Cortex of kidney (tissue), 1 donor: ENCODE measurements around the gene DCLK1.
"Not testable (repeated sequence)": the region's sequence is repeated elsewhere in the genome, so short reads cannot be mapped to it uniquely, and the experiment has no call there.

Source experiments
- DNase-seq: peaks from one replicate; lab custom pipeline; 2025; lab: John Stamatoyannopoulos, UW

DCLK1 gene

DNA sequence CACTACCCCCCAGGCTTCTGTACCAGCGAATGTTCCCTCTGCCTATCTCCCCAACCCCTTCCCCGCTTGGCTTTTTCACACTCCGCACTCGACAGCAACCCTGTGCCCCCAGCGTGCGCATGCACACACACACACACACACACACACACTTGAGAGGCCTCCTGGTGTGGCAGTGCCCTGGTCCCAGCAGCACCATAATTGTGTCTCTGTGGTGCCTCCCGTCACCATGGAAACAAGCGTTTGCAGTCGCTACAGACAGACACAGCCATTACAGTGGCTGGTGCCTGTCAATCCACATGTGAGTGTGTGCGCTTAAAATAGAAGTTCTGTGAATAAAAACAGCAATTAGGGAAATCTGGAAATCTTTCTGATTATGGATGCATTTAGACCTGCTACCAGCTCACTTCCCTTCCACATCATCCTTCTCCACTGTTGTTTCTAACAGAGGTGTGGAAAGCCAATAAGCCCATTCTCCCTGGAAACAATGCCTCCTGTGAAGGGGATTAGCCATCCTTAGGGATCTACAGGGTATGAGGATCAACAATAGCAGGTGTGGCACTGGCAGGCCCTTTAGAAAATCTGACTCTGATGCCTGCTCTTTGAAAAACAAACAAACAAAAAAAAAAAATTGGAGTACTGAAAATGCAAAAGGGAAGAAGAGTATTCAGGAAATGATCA lies 146.3 kb downstream of the DCLK1 start:
- DNase-seq: no peak

DNA sequence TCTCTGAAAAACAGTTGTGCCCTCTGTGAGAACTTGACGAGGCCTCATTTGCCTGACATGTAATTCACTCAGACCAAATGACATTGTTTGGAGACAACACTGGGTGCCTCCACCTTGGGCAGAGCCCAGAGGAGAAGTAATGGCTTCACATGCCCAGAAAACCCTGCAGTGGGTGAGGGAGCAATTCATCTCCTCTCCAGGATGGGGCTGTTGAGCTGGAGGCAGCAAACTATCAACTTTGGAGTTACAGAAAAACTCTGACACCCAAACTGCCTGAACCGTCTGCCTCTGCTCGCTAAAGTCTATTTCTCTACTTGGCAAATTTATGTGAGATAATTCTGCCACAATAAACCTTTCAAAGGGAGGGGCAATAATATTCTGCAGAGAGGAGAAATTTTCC lies 146.9 kb downstream of the DCLK1 start:
- DNase-seq: no peak

DNA sequence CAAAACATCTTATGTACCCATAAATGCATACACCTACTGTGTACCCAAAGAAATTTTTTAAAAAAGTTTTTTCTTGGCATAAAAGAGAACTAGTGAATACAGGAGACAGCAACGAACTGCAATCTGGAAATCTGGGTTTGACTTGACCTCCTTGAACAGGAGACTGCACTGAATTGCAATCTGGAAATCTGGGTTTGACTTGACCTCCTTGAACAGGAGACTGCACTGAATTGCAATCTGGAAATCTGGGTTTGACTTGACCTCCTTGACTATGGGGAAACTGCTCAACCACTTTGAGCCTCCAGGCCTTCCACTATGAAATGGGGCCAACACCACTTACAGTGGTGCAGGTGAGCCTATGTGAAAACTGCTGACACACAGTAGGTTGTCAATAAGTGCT lies 147.5 kb downstream of the DCLK1 start:
- not testable (repeated sequence) for DNase-seq

DNA sequence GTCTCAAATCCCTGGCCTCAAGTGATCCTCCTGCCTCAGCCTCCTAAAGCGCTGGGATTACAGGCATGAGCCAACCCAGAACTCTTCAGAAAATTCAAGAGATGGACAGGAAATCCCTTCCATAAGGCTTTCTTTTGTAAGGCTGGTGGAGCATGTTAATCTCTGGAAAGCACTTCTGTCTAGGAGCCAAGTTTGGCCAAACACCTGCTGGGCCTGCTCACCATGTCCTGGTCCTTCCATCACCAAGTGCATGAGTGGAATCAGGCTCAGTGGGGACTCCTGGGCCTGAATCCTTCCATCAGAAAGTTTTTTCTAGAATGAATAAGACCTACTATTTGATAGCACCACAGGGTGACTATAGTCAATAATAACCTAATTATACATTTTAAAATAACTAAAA lies 148.0 kb downstream of the DCLK1 start:
- no peak for DNase-seq

DNA sequence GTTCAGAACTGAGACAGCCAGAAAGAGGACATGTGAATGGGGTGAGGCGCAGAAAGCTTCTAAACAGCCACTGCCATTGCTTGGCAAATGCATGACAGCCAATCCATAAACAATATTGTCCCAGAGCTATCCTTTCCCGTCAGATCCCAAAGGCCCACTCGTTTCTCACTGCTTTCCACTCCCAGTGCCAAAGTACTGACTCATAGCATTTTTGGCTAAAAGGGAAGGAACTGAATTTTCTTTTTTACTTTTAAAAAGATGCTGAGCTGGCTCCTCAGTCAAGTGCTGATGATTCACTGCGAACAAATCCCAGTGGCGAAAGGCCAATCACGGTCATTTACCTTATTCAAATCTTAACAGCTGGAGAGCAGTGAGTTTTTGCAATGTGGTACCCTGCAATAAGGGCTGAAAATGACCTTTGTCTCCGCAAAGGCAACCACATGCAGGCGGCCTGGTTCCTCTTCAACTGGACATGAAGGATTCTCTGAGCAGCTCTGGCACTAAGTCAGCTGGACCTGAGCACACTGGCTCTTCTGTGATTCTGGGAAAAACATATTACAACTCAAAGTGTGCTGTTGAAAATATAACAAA lies 151.7 kb downstream of the DCLK1 start:
- no peak for DNase-seq

DNA sequence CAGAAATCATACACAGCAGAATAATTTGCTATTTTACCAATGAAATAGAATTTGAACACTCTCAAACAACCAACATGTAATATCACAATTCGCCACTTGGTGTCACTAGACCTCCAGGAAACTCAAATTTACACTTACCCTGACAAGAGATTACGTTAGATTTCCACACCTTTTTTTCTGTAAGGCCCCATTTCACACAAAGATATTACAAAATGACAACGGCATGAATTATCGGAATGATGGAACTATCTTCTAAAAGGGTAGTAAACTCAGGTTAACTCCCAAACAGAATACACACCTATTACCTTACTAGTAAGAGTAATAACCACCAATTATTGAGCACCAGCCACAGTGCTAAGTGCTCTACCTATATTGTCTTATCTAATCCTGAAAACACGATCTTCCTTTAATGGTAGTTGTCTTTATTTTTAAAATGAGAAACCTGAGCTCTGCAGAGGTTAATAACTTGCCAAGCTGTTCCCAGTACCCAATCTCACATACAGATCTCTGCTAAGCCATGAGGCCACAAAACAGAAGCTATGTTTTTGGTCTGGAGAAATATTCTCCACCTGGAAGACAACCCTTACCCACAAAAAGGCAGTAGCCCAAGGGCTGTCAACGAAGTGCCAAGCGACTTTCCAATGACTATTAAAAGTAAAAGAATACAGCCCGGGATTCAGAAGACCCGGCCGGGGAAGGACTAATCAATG lies 152.4 kb downstream of the DCLK1 start:
- DNase-seq: no peak

DNA sequence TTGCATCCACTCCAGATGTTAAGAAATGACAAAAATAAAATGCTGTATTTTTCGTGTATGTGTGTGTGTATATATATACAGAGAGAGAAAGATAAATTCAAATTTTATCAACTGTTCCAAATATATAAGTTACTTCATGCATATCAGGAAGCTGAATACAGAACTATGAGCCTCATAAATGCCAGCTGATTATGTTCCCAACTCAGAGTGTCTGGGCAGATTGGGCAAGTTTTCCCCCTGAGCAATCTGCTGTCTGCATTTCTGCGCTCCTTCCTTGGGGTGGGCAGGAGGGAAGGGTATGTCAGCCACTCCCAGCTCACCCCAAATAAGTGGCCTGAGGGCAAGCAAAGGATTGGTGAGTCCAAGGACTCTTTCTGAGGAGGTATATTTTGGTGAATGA lies 154.1 kb downstream of the DCLK1 start:
- DNase-seq: no peak

DNA sequence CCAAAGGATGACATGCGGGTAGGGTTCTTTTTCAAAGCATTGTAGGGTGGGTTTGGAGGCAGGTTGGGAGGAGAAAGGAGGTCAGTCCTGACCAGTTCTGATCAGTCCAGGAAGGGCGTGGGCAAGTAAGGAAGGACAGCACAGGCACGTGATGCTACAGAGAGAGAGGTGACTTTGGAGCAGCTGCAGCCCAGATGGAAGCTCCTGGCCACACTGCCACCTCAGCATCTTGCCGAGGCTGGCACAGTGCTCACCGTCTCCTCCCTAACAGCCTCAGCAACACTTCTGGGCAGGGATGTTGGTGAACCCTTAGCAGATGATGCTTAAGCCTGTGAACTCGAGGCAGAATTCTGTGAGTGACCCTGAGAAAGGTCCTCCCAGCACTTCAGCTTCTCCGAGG lies 155.1 kb downstream of the DCLK1 start:
- no peak for DNase-seq

DNA sequence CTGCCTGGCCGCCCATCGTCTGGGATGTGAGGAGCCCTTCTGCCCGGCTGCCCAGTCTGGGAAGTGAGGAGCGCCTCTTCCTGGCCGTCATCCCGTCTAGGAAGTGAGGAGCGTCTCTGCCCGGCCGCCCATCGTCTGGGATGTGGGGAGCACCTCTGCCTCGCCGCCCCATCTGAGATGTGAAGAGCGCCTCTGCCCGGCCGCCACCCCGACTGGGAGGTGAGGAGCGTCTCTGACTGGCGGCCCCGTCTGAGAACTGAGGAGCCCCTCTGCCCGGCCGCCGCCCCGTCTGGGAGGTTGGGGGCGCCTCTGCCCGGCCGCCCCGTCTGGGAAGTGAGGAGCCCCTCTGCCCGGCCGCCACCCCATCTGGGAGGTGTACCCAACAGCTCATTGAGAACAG lies 164.2 kb downstream of the DCLK1 start:
- not testable (repeated sequence) for DNase-seq

DNA sequence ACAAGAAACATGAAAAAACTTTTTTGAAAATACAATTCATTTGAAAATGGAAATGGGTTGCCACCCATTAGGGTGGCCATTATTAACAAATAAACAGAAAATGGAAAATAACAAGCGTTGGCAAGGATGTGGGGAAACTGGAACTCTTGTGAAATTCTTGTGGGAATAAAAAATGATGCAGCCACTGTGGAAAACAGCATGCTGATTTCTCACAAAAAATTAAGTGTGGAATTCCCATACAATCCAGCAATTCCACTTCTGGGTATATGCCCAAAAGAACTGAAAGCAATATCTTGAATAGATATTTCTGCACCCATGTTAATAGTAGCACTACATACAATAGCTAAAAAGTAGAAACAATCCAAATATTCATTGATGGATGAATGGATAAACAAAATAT lies 165.2 kb downstream of the DCLK1 start:
- no peak for DNase-seq

DNA sequence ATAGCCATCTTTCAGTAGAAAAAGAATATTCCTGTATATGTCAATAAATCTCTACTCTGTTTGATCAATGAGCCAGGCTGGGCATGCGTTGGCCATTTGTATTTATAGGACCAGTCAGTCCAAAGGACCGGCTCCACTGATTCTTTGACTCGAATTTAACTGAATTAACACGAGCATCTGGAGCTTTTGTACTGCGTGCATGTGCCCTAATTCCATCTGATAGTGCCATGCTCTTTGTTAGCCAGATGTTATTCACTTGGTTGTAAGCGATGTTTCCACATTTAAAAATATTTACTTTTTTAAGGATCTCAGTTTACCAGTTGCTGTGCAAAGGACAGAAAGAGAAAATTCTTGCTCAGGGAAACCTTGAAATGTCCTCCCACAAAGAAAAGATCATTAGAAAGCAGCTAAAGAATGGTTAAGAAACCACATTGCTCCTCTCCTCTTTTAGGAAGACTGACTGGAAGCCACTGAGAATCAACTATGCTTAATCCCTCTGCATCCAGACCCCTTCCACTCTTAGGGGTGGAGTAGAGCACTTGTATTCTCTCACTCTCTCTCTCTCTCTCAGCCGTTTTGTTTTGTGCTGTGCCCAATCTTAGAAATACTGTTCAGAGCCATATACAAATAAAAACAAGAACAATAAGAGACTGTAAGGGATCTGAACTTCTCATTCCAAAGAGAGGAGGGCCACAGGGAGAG lies 165.8 kb downstream of the DCLK1 start:
- DNase-seq: no peak

DNA sequence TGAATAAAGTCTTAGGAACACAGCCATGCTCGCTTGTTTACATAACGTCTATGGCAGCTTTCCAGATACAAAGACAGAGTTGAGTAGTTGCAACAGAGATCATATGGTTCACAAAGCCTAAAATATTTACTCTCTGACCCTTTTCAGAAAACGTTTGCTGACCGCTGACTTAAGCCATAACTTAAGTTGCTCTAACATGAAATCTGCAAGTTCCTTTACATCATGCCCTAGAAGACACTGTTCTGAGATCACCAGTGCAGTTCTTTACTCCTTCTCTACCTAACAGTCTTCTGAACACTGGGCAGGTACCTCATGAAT lies 166.4 kb downstream of the DCLK1 start:
- no peak for DNase-seq

DNA sequence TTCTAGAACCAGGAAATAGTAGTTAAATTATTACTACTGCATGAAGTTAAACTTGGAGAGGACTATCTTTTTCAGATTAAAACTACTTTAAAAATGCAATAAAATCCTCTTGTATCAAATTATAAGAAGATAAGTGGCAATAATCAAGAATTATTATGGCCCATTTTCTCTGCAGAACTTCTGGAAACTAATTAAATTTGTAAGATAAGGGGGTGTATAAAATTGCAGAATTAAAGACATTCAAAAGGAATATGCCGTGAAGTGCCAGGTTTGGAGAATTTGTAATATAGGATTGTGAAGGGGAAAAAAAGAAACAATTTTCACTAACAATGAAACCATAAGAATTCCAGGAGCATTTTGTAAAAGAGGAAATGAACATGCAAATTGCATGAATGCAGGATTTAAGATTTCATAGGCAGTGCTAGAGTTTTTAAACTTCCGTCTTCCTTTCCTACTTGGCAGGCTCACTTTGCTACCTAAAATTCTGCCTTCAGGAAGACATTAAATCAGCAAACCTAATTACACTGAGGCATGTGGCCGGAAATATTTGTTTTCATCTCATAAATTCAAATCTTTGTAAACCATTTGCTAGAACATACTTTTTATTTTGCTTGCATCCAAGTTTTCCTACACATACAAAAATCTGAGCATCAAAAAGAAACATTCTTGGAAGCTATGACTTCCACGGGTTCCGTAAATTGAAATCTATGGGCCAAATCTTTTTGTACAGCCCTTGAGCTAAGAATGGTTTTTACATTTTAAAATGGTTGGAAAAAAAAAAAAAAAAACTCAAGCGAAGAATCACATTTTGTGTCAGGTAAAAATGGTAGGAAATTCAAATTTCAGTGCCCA lies 166.9 kb downstream of the DCLK1 start:
- DNase-seq: no peak

DNA sequence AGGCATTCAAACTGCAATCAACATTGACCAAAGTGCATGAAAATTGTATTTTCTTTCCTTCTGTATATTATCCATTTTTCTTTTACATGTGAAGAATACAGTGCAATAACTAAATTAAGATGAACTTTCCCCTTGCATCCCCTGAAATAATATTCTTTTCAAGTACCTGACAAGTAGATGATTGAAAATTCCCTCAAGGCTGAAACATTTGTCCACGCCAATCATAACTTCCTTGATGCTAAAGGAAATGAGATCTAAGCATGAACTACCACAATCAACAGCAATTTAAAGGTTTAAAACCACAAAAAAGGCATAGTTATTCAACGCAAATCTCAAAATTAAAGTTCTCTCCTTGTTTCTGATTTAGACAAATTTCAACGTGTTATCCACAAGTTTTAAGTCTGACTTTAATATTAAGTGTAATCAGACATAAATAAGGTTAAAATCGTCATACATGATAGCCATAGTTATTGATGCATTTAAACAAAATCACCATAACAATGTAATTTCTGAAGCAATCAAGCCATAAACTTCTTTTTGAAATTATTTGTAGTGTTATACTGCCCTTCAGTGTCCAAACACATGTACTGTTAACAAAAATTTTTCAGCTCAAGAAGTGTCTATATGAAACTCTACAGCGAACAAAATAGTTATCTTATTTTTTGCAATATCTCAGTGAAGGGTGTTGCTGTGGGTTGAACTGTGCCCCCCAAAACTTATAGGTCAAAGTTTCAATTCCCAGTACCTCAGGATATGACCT lies 169.5 kb downstream of the DCLK1 start:
- DNase-seq: no peak

DNA sequence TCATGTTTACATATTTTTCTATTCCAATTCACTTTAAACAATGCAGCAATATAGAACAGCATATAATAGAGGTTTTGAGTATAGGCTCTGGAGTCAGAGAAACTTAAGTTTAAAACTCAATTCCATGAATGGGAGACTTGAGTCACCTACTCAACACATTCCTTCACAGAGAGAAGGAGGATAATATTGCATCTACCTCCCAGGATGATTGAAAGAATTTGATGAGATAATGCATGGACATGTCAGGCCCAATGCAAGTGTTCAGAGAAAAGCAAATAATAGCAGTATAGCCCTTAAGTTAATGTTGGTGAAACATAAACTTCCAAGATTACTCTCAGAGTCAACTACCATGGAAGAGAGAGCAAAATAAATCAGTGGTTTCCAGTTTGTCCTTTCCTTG lies 170.2 kb downstream of the DCLK1 start:
- DNase-seq: no peak

DNA sequence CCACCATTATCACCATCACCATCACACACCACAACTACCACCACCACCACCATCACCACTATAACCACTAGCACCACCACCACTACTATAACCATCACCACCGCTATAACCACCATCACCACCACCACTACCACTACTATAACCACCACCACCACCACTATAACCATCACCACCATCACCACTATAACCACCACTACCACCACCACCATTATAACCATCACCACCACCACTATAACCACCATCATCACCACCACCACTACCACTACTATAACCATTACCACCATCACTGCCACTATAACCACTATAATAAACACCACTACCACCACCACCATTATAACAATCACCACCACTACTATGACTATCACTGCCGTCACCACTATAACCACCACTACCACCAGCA lies 173.2 kb downstream of the DCLK1 start:
- DNase-seq: no peak

DNA sequence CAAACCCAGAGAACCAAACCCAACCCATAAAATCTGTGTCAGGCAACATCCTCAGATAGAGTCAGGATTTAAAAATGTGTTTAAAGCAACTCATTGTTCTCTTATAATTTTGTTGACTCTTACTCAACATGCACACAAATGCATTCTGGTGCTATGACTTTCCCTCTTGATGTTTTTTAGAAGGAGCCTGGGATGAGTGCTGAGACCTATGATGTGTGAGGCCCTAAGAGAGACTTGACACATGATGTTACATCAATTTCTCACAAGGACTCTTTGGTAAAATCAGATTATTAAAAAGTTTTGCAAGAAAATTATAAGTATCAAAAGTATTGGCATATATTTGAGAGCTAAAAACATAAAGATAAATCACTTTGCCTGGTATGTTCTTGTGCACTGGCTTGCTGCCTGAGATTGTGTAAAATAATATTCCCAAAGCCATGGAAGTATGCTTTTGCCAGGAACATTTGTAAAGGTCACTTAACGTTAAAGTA lies 173.9 kb downstream of the DCLK1 start:
- no peak for DNase-seq

DNA sequence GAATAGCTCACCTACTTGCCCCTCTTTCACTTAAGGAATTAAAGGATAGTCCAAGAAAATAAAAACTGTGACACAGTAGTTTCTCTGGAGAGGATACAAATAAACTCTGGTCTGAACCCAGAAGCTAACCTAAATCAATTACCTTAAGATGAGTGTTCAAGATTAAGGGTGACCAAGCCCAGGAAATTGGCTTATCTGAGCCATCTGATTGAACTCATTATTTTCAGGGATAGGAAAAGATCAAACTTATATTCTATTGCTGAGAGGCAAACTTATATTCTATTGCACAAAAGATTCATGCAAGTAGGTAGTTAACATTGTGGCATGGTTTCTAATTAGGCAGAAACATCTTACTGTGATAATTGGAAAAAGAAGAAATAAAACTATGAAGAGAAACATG lies 175.1 kb downstream of the DCLK1 start:
- no peak for DNase-seq

DNA sequence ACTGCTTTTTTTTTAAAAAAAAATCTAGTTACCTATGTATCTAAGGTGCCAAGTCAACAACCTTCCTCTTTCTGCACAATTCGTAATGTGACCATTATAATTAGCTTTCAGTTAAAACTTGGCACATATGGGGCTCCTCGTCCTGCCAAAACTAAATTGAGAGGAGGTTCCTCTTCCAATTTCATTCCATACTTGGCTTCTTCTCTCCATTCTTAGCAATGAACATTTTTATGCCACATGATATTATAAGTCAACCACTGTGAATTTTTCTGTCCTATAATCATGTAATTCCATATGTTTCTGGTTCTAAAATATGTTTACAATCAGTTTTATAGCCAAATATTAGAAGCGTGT lies 177.0 kb downstream of the DCLK1 start:
- no peak for DNase-seq

DNA sequence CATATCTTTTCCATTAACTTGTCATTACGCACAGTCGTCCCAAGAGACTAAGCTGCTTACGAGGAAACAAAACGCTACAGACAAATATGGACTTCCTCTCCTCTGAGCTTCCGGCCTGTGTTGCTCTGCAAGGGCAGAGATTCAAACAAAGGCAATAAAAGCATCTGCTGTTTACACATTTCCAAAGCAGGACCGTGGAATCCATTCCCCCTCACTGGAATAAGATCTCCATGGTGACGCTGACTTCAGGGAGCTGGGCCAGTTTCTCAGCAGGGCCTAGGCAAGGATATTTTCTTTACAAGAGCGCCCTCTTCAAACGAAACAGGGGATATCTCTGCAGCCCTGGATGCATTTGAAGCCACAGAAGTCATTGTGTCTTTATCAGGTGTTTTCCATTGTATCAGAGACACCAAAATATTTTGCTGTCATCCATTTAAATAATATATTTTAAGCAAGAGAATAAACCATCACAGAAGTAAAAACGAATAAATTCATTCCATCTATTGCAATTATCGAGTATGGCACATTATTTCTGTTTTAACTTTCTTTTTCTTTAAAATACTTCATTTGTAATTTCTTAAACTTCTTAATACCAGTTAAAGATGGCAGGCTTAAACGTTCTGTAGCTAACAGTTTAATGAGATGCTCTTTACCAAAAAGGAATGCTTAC lies 177.5 kb downstream of the DCLK1 start:
- DNase-seq: no peak

DNA sequence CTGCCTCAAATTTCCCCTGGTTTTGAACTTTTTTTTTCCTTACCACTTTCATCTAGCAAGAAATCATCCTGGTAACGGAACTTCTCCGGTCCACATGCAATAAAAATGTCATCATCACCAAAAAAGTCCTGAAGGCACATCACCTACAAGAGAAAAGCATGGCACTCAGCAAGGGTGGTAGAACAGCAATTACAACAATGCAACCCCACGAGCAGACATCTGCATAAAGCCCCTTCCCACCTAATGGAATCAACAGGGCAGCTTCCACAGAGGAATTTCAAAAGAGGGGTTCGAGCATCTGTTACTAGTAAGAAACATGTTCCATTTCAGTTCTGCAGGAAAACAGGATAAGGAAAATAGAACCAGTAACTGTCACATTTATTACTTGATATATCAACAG lies 183.9 kb downstream of the DCLK1 start:
- DNase-seq: no peak
